Measurements from ENCODE around the gene OR4D6. TPM values are rescaled to one million over a fixed set of nuclear protein-coding genes. Genes with fewer than 3 reads are reported as not detected.

Gene OR4D6
- total RNA-seq, 1 experiment from 2014 or later, result not detected

GRCh38 chr11:59480359-59480758, 23.6 kb downstream of the OR4D6 start:
- DNase-seq (ENCODE audit: low read depth), result no peak
- in situ Hi-C loops (cut with HindIII; ENCODE audit: low pct_unique_long_range_greater_than_20kb, low sequenced_read_pairs), result no loop called here

- no peak for DNase-seq (ENCODE audit: low read depth)
- in situ Hi-C loops (cut with HindIII; ENCODE audit: low pct_unique_long_range_greater_than_20kb, low sequenced_read_pairs), result no loop called here
Measured at GRCh38 chr11:59501931-59502330, 45.2 kb downstream of the OR4D6 start.

GRCh38 chr11:59503276-59503675, 46.5 kb downstream of the OR4D6 start, which contains the start of gene OR4D11:
OR4D11 (plus strand) TSS chr11:59503576; CDS start chr11:59503576, 0 bp downstream.
- in situ Hi-C loops (cut with HindIII; ENCODE audit: low pct_unique_long_range_greater_than_20kb, low sequenced_read_pairs), result no loop called here
- no peak for DNase-seq (ENCODE audit: low read depth)

Other genes with a start within 250 kb of the OR4D6 start
- not detected in 2 replicates for gene MPEG1, start 244.0 kb upstream of the OR4D6 start, total RNA-seq (2014; rRNA removed; shearing (Covaris generic); ENCODE audit: low replicate concordance)
- not detected in 2 replicates for gene OR5AN1, start 98.1 kb upstream of the OR4D6 start, total RNA-seq (2014; rRNA removed; shearing (Covaris generic); ENCODE audit: low replicate concordance)
- not detected in 2 replicates for gene OR5A2, start 30.5 kb upstream of the OR4D6 start, total RNA-seq (2014; rRNA removed; shearing (Covaris generic); ENCODE audit: low replicate concordance)
- gene OR5A1, start 20.5 kb upstream of the OR4D6 start, total RNA-seq (2014; rRNA removed; shearing (Covaris generic); ENCODE audit: low replicate concordance), result not detected in 2 replicates
- gene OR4D10, start 16.4 kb downstream of the OR4D6 start, total RNA-seq (2014; rRNA removed; shearing (Covaris generic); ENCODE audit: low replicate concordance), result not detected in 2 replicates
- not detected in 2 replicates for gene OR4D11, start 46.6 kb downstream of the OR4D6 start, total RNA-seq (2014; rRNA removed; shearing (Covaris generic); ENCODE audit: low replicate concordance)
- not detected in 2 replicates for gene OR4D9, start 54.6 kb downstream of the OR4D6 start, total RNA-seq (2014; rRNA removed; shearing (Covaris generic); ENCODE audit: low replicate concordance)
- 15.4 and 24.5 TPM in 2 replicates for gene OSBP, start 158.8 kb downstream of the OR4D6 start, total RNA-seq (2014; rRNA removed; shearing (Covaris generic); ENCODE audit: low replicate concordance)
- 6.5 and 7.4 TPM in 2 replicates for gene PATL1, start 212.1 kb downstream of the OR4D6 start, total RNA-seq (2014; rRNA removed; shearing (Covaris generic); ENCODE audit: low replicate concordance)